ENCODE measurements around the gene TTLL8.

DNA sequence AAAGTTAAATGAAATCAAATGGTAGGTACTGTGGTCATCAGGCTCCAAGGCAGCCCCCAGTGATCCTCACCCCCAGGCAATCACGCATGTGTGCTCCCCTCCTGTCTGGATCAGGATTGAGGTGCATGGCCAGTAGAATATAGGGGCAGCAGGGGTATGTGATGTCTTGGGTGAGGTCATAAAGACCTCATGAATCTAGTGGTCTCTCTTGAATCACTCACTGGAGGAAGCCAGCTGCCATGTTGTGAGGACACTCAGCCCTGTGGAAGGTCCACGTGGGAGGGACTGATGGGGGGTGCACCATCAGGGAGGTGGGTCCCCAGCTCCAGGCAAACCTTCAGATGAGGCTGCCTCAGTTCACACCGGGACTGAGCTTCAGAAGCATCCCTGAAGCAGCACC is 38.8 kb downstream of the TTLL8 start:
- TF ChIP-seq ZBTB7A (tag by site-specific recombination; IDR thresholded peaks at IDR 0.05; ENCODE audit: low read depth): no peak
- TF ChIP-seq, protein P1, sequence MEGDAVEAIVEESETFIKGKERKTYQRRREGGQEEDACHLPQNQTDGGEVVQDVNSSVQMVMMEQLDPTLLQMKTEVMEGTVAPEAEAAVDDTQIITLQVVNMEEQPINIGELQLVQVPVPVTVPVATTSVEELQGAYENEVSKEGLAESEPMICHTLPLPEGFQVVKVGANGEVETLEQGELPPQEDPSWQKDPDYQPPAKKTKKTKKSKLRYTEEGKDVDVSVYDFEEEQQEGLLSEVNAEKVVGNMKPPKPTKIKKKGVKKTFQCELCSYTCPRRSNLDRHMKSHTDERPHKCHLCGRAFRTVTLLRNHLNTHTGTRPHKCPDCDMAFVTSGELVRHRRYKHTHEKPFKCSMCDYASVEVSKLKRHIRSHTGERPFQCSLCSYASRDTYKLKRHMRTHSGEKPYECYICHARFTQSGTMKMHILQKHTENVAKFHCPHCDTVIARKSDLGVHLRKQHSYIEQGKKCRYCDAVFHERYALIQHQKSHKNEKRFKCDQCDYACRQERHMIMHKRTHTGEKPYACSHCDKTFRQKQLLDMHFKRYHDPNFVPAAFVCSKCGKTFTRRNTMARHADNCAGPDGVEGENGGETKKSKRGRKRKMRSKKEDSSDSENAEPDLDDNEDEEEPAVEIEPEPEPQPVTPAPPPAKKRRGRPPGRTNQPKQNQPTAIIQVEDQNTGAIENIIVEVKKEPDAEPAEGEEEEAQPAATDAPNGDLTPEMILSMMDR (tag by site-specific recombination; IDR thresholded peaks at IDR 0.05): no peak
- no peak for TF ChIP-seq ZNF19 (tag by site-specific recombination; IDR thresholded peaks at IDR 0.05; ENCODE audit: low read depth)
- TF ChIP-seq, protein P2, sequence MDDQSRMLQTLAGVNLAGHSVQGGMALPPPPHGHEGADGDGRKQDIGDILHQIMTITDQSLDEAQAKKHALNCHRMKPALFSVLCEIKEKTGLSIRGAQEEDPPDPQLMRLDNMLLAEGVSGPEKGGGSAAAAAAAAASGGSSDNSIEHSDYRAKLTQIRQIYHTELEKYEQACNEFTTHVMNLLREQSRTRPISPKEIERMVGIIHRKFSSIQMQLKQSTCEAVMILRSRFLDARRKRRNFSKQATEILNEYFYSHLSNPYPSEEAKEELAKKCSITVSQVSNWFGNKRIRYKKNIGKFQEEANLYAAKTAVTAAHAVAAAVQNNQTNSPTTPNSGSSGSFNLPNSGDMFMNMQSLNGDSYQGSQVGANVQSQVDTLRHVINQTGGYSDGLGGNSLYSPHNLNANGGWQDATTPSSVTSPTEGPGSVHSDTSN (CRISPR knock-in tag; IDR thresholded peaks at IDR 0.05): no peak
- no peak for TF ChIP-seq ZNF623 (tag by site-specific recombination; IDR thresholded peaks at IDR 0.05)
- TF ChIP-seq, protein P3, sequence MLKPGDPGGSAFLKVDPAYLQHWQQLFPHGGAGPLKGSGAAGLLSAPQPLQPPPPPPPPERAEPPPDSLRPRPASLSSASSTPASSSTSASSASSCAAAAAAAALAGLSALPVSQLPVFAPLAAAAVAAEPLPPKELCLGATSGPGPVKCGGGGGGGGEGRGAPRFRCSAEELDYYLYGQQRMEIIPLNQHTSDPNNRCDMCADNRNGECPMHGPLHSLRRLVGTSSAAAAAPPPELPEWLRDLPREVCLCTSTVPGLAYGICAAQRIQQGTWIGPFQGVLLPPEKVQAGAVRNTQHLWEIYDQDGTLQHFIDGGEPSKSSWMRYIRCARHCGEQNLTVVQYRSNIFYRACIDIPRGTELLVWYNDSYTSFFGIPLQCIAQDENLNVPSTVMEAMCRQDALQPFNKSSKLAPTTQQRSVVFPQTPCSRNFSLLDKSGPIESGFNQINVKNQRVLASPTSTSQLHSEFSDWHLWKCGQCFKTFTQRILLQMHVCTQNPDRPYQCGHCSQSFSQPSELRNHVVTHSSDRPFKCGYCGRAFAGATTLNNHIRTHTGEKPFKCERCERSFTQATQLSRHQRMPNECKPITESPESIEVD (tag by site-specific recombination; IDR thresholded peaks at IDR 0.05): no peak
- TF ChIP-seq ZNF549 (tag by site-specific recombination; IDR thresholded peaks at IDR 0.05): no peak
- no peak for TF ChIP-seq MEIS1 (CRISPR knock-in tag; IDR thresholded peaks at IDR 0.05; ENCODE audit: borderline replicate concordance)
- TF ChIP-seq, protein P4, sequence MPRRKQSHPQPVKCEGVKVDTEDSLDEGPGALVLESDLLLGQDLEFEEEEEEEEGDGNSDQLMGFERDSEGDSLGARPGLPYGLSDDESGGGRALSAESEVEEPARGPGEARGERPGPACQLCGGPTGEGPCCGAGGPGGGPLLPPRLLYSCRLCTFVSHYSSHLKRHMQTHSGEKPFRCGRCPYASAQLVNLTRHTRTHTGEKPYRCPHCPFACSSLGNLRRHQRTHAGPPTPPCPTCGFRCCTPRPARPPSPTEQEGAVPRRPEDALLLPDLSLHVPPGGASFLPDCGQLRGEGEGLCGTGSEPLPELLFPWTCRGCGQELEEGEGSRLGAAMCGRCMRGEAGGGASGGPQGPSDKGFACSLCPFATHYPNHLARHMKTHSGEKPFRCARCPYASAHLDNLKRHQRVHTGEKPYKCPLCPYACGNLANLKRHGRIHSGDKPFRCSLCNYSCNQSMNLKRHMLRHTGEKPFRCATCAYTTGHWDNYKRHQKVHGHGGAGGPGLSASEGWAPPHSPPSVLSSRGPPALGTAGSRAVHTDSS (tag by site-specific recombination; IDR thresholded peaks at IDR 0.05): no peak
- no peak for TF ChIP-seq ZNF670 (tag by site-specific recombination; IDR thresholded peaks at IDR 0.05; ENCODE audit: low read depth)
- TF ChIP-seq, protein P5, sequence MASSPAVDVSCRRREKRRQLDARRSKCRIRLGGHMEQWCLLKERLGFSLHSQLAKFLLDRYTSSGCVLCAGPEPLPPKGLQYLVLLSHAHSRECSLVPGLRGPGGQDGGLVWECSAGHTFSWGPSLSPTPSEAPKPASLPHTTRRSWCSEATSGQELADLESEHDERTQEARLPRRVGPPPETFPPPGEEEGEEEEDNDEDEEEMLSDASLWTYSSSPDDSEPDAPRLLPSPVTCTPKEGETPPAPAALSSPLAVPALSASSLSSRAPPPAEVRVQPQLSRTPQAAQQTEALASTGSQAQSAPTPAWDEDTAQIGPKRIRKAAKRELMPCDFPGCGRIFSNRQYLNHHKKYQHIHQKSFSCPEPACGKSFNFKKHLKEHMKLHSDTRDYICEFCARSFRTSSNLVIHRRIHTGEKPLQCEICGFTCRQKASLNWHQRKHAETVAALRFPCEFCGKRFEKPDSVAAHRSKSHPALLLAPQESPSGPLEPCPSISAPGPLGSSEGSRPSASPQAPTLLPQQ (tag by site-specific recombination; IDR thresholded peaks at IDR 0.05): no peak
- TF ChIP-seq YY2 (tag by site-specific recombination; IDR thresholded peaks at IDR 0.05): no peak

Data from HEK293 (cell line).